ENCODE measurements around the gene RWDD2A.
"Not testable (repeated sequence)": the region's sequence is repeated elsewhere in the genome, so short reads cannot be mapped to it uniquely, and the experiment has no call there.

The RWDD2A gene

GRCh38 chr6:83190626-83191025 lies 2.5 kb upstream of the RWDD2A start:
- TF ChIP-seq CTCF (conservative IDR thresholded peaks at IDR 0.05; ENCODE audit: low read depth, low read length): no peak
- Histone ChIP-seq H3K27me3 (ENCODE audit: insufficient read depth, low read depth) (no peaks in the 10 kb centered on the region), H3K4me3 (IDR thresholded peaks at IDR 0.05; ENCODE audit: insufficient read depth, low read depth, low read length) (no peak overlapping the region), H3K36me3 (ENCODE audit: insufficient read depth) (no peaks in the 10 kb centered on the region), H2AFZ (ENCODE audit: low read depth) (no peak overlapping the region), H3K27ac (no peak overlapping the region), H3K9ac (no peak overlapping the region), H3K4me1 (ENCODE audit: low read depth, poor library complexity, severe bottlenecking) (peaks cover 5% of the 10 kb centered on the region), H3K4me2 (no peak overlapping the region), H4K20me1 (ENCODE audit: insufficient read depth) (no peaks in the 10 kb centered on the region), H3K79me2 (ENCODE audit: insufficient read depth, low read depth) (no peaks in the 10 kb centered on the region)

- not testable (repeated sequence) for H3K79me2 ChIP-seq (ENCODE audit: insufficient read depth, low read depth); H3K27ac ChIP-seq; H2AFZ ChIP-seq (ENCODE audit: low read depth); H3K4me3 ChIP-seq (IDR thresholded peaks at IDR 0.05; ENCODE audit: insufficient read depth, low read depth, low read length); H3K36me3 ChIP-seq (ENCODE audit: insufficient read depth); H3K9ac ChIP-seq; H3K4me1 ChIP-seq (ENCODE audit: low read depth, poor library complexity, severe bottlenecking); H4K20me1 ChIP-seq (ENCODE audit: insufficient read depth); H3K27me3 ChIP-seq (ENCODE audit: insufficient read depth, low read depth)
- H3K4me2 ChIP-seq: peak overlapping the region; percentile 71; the same call in 1 of the 2 replicates
Measured at GRCh38 chr6:83191974-83192373, 1.2 kb upstream of the RWDD2A start.

GRCh38 chr6:83192456-83192855 lies 701 bp upstream of the RWDD2A start:
- no peak for TF ChIP-seq CTCF (conservative IDR thresholded peaks at IDR 0.05; ENCODE audit: low read depth, low read length)
- H3K4me3 ChIP-seq (IDR thresholded peaks at IDR 0.05; ENCODE audit: insufficient read depth, low read depth, low read length): no peak overlapping the region
- H3K79me2 ChIP-seq (ENCODE audit: insufficient read depth, low read depth): no peaks in the 10 kb centered on the region
- no peaks in the 10 kb centered on the region for H4K20me1 ChIP-seq (ENCODE audit: insufficient read depth)
- H3K27ac ChIP-seq: no peak overlapping the region
- no peaks in the 10 kb centered on the region for H3K27me3 ChIP-seq (ENCODE audit: insufficient read depth, low read depth)
- no peaks in the 10 kb centered on the region for H3K36me3 ChIP-seq (ENCODE audit: insufficient read depth)
- peak overlapping the region; percentile 71 for H2AFZ ChIP-seq (ENCODE audit: low read depth)
- peaks cover 5% of the 10 kb centered on the region for H3K4me1 ChIP-seq (ENCODE audit: low read depth, poor library complexity, severe bottlenecking)
- peak overlapping the region; percentile 51; the same call in 1 of the 2 replicates for H3K9ac ChIP-seq
- H3K4me2 ChIP-seq: peak overlapping the region; percentile 71

- Histone ChIP-seq H3K36me3 (ENCODE audit: insufficient read depth) (no peaks in the 10 kb centered on the region), H3K9ac (peak overlapping the region; percentile 51; the same call in 1 of the 2 replicates), H3K4me2 (peak overlapping the region; percentile 57), H3K4me1 (ENCODE audit: low read depth, poor library complexity, severe bottlenecking) (peaks cover 5% of the 10 kb centered on the region), H3K79me2 (ENCODE audit: insufficient read depth, low read depth) (no peaks in the 10 kb centered on the region), H3K4me3 (IDR thresholded peaks at IDR 0.05; ENCODE audit: insufficient read depth, low read depth, low read length) (no peak overlapping the region), H4K20me1 (ENCODE audit: insufficient read depth) (no peaks in the 10 kb centered on the region), H3K27me3 (ENCODE audit: insufficient read depth, low read depth) (no peaks in the 10 kb centered on the region), H2AFZ (ENCODE audit: low read depth) (peak overlapping the region; percentile 71), H3K27ac (no peak overlapping the region)
- no peak for TF ChIP-seq CTCF (conservative IDR thresholded peaks at IDR 0.05; ENCODE audit: low read depth, low read length)
Measured at GRCh38 chr6:83193747-83194566, 800 bp downstream of the RWDD2A start.

Data from KMS-11 (cell line).